Testis (tissue), 2 donors: ENCODE data around the gene MACROD2.

ENCODE experiments used
- CTCF ChIP-seq, 3 experiments: fragments of 450-650 bp in 2 of 3; fragments of 200-600 bp in 1 of 3; sonication (generic) in 1 of 3; IDR thresholded peaks; one replicate each; pipeline ENCODE4 v1.5.1; 2016 to 2019; ENCODE audit warnings: antibody characterized with exemption in 3 of 3, mild to moderate bottlenecking in 2 of 3, moderate library complexity in 1 of 3
- POLR2A ChIP-seq: fragments of 450-650 bp; IDR thresholded peaks from one replicate; pipeline ENCODE4 v1.6.1; 2017; ENCODE audit warnings: antibody characterized with exemption, mild to moderate bottlenecking, moderate library complexity

GRCh38 chr20:15596220-15596890 lies 1601.0 kb downstream of the MACROD2 start:
- no peak for TF ChIP-seq CTCF (IDR thresholded peaks at IDR 0.05)
- no peak for TF ChIP-seq POLR2A
